ENCODE data around the gene PTCRA.

DNA sequence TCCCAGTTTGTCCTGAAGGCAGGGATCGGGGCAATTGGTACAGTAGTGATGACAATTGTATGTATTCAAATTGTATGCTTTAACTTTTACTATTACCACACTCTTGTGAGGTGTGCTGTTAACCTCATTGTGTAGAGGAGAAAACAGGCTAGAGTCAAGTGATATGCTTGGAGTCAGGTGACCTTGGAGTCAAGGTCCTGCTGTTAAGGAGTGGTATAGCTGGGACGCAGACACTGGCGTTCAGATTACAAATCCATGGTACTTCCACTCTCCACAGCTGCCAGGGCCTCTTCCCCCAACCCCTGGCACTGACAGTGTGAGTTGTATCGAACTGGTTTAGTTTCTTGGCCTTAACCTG is 23.9 kb downstream of the PTCRA start:
- TF ChIP-seq POLR2A (IDR thresholded peaks at IDR 0.05; ENCODE audit: low read length) = no peak
- no peak for TF ChIP-seq GATA1 (IDR thresholded peaks at IDR 0.05; ENCODE audit: low read depth, low read length)

Data from erythroblast (primary cell).